PC-3 (cell line): ENCODE results near the gene VPS8. TPM values are rescaled to one million over a fixed set of nuclear protein-coding genes. Genes with fewer than 3 reads are reported as not detected.

ENCODE experiments used
- ATAC-seq: fragments of 200-7000 bp; cut with Tn5 transposase; 2 replicates; pipeline ENCODE4 v1.9.1; 2020; ENCODE audit warnings: mild to moderate bottlenecking, moderate library complexity
- BruUV-seq: library from RNA; stranded (reverse); fragments of 400-500 nt; replicated peaks from 2 replicates; lab custom pipeline; 2021; lab: Mats Ljungman, UMichigan
- CTCF ChIA-PET: fragments of 300-600 bp; sonication (Branson Sonifier 250); formaldehyde crosslinking; loops from one replicate; lab custom pipeline; 2022; ENCODE audit warnings: antibody characterized with exemption; lab: Charles Lee
- POLR2A ChIA-PET: fragments of 300-600 bp; sonication (Branson Sonifier 250); formaldehyde crosslinking; loops from one replicate; lab custom pipeline; 2022; ENCODE audit warnings: antibody characterized with exemption; ENCODE audit not compliant: unreplicated experiment; lab: Charles Lee
- DNase-seq: peaks from one replicate; pipeline ENCODE4 v3.0.0-alpha.2; 2015
- H2AFZ ChIP-seq: fragments of 300-600 bp; sonication (generic); 2 replicates; pipeline ENCODE4 v1.6.0; 2016; ENCODE audit warnings: antibody characterized with exemption, low read length
- H3F3A ChIP-seq: fragments of 300-600 bp; sonication (generic); one replicate; pipeline ENCODE4 v1.6.0; 2017; ENCODE audit warnings: antibody characterized with exemption, low read length, control low read depth, mild to moderate bottlenecking; ENCODE audit not compliant: unreplicated experiment
- H3K27ac ChIP-seq: fragments of 300-600 bp; sonication (generic); 2 replicates; pipeline ENCODE4 v1.5.1; 2016; ENCODE audit warnings: mild to moderate bottlenecking, low read length
- H3K27me3 ChIP-seq: fragments of 300-600 bp; sonication (generic); 2 replicates; pipeline ENCODE4 v1.6.1; 2016; ENCODE audit warnings: low read length, mixed read lengths
- H3K36me3 ChIP-seq: fragments of 300-600 bp; sonication (generic); 2 replicates; pipeline ENCODE4 v1.6.1; 2016; ENCODE audit warnings: low read depth, mixed run types, low read length, mixed read lengths
- H3K4me1 ChIP-seq: fragments of 300-600 bp; sonication (generic); 2 replicates; pipeline ENCODE4 v1.5.1; 2016; ENCODE audit warnings: low read length; ENCODE audit not compliant: insufficient read depth
- H3K4me2 ChIP-seq: fragments of 300-600 bp; sonication (generic); 2 replicates; pipeline ENCODE4 v1.6.0; 2016; ENCODE audit warnings: low read length
- H3K4me3 ChIP-seq: fragments of 300-600 bp; sonication (generic); 2 replicates; pipeline ENCODE4 v1.5.1; 2016; ENCODE audit warnings: mild to moderate bottlenecking, low read length, mixed read lengths
- H3K79me2 ChIP-seq: fragments of 300-600 bp; sonication (generic); 2 replicates; pipeline ENCODE4 v1.6.1; 2017; ENCODE audit warnings: low read length, mixed read lengths
- H3K9ac ChIP-seq: fragments of 300-600 bp; sonication (generic); 2 replicates; pipeline ENCODE4 v1.6.0; 2016; ENCODE audit warnings: mild to moderate bottlenecking, low read length
- H3K9me2 ChIP-seq: fragments of 300-600 bp; sonication (generic); replicated peaks from 2 replicates; pipeline ENCODE4 v1.6.1; 2016; ENCODE audit warnings: mixed run types, low read length, mixed read lengths
- H3K9me3 ChIP-seq: fragments of 300-600 bp; sonication (generic); 2 replicates; pipeline ENCODE4 v1.6.1; 2016; ENCODE audit warnings: low read length, mixed read lengths
- H4K20me1 ChIP-seq: fragments of 300-600 bp; sonication (generic); 2 replicates; pipeline ENCODE4 v1.6.1; 2016; ENCODE audit warnings: low read length, mixed read lengths
- CTCF ChIP-seq: fragments of 300-600 bp; sonication (generic); conservative IDR thresholded peaks from 2 replicates; pipeline ENCODE4 v1.5.1; 2017; ENCODE audit warnings: antibody characterized with exemption, low read depth, mild to moderate bottlenecking, low read length
- EZH2 ChIP-seq: fragments of 300-600 bp; sonication (generic); IDR thresholded peaks from one replicate; pipeline ENCODE4 v1.6.1; 2017; ENCODE audit warnings: antibody characterized with exemption, mild to moderate bottlenecking, low read length; ENCODE audit not compliant: unreplicated experiment
- EZH2phosphoT487 ChIP-seq: fragments of 300-600 bp; sonication (generic); IDR thresholded peaks from 2 replicates; pipeline ENCODE4 v1.6.1; 2018; ENCODE audit warnings: mild to moderate bottlenecking, antibody characterized with exemption, low read length, borderline replicate concordance
- intact Hi-C: fragments of 100-400 bp; cut with micrococcal nuclease; formaldehyde crosslinking; loops from 2 replicates; pipeline ENCODE4 v1.9.0; 2023
- total RNA-seq: library from RNA; depleted of rRNA; stranded (reverse); fragments of >200 nt; gene quantifications from 2 replicates; pipeline ENCODE4 v1.2.3, GENCODE V29; 2014

The VPS8 gene
- total RNA-seq, 1 experiment from 2014 or later: 38.0 TPM

- H3K36me3 ChIP-seq: no peaks in the 10 kb centered on the region
- no TSS peak for BruUV-seq
- H3K79me2 ChIP-seq: no peaks in the 10 kb centered on the region
- no peaks in the 10 kb centered on the region for H4K20me1 ChIP-seq
- CTCF ChIA-PET: no interaction called here
- H3K9ac ChIP-seq: no peak overlapping the region
- H3K27me3 ChIP-seq: peaks cover 52% of the 10 kb centered on the region
- TF ChIP-seq CTCF: no peak
- TF ChIP-seq EZH2: no peak
- no peak for TF ChIP-seq EZH2phosphoT487
- no peak overlapping the region for H3K4me2 ChIP-seq
- no peak overlapping the region for H2AFZ ChIP-seq
- H3K4me1 ChIP-seq: no peaks in the 10 kb centered on the region
- no peaks in the 10 kb centered on the region for H3F3A ChIP-seq
- H3K27ac ChIP-seq: no peak overlapping the region
- intact Hi-C loops: no loop called here
- no peak for ATAC-seq
- POLR2A ChIA-PET: no interaction called here
- no peaks in the 10 kb centered on the region for H3K9me3 ChIP-seq
- H3K4me3 ChIP-seq: no peak overlapping the region
- DNase-seq: no peak
- no peaks in the 10 kb centered on the region for H3K9me2 ChIP-seq
Measured at GRCh38 chr3:185082149-185082548, 270.2 kb downstream of the VPS8 start.

- BruUV-seq: no TSS peak
- no peak overlapping the region for H3K27ac ChIP-seq
- DNase-seq: no peak
- H3K9ac ChIP-seq: no peak overlapping the region
- ChIA-PET POLR2A (no interaction called here), CTCF (no interaction called here)
- H3F3A ChIP-seq: no peaks in the 10 kb centered on the region
- no peak for ATAC-seq
- peaks cover 58% of the 10 kb centered on the region for H3K27me3 ChIP-seq
- H3K79me2 ChIP-seq: no peaks in the 10 kb centered on the region
- no peaks in the 10 kb centered on the region for H3K9me2 ChIP-seq
- intact Hi-C loops: no loop called here
- H3K36me3 ChIP-seq: no peaks in the 10 kb centered on the region
- no peaks in the 10 kb centered on the region for H3K9me3 ChIP-seq
- TF ChIP-seq CTCF: no peak
- TF ChIP-seq EZH2phosphoT487: no peak
- no peak for TF ChIP-seq EZH2
- H3K4me3 ChIP-seq: no peak overlapping the region
- H3K4me1 ChIP-seq: no peaks in the 10 kb centered on the region
- no peak overlapping the region for H2AFZ ChIP-seq
- no peak overlapping the region for H3K4me2 ChIP-seq
- H4K20me1 ChIP-seq: no peaks in the 10 kb centered on the region
Measured at GRCh38 chr3:185082829-185083228, 270.9 kb downstream of the VPS8 start.

DNA sequence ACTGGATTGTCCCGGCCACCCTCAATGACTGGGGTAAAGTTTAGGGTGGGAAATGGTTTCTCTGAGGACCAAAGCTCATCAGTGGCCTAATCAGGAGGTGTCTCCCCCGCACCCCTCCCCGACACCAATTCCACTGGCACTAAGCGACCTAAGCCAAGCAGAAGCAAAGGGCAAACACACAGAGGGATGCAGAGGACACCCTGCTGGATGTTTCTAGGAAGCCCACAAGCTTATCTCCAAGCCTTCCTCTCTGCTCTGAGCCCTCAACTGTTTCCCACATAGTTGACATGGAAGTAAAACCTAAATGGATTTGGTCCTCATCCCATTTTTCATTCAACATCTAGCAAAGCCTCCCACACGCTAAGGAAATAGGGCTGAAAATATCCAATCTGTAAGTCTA is 272.4 kb downstream of the VPS8 start:
- Histone ChIP-seq H3K4me1 (no peaks in the 10 kb centered on the region), H3K4me2 (no peak overlapping the region), H2AFZ (no peak overlapping the region), H3K27ac (no peak overlapping the region), H3K79me2 (no peaks in the 10 kb centered on the region), H4K20me1 (no peaks in the 10 kb centered on the region), H3K9me2 (no peaks in the 10 kb centered on the region), H3K36me3 (no peaks in the 10 kb centered on the region), H3K9ac (no peak overlapping the region), H3K27me3 (peaks cover 64% of the 10 kb centered on the region), H3F3A (no peaks in the 10 kb centered on the region), H3K4me3 (no peak overlapping the region), H3K9me3 (no peaks in the 10 kb centered on the region)
- BruUV-seq: no TSS peak
- no peak for ATAC-seq
- ChIA-PET POLR2A (no interaction called here), CTCF (no interaction called here)
- no peak for TF ChIP-seq EZH2
- no peak for TF ChIP-seq EZH2phosphoT487
- TF ChIP-seq CTCF: no peak
- DNase-seq: no peak
- intact Hi-C loops: no loop called here
